ENCODE results near the gene MTHFSD.

Gene MTHFSD

GRCh38 chr16:86508028-86508946, 46.7 kb downstream of the MTHFSD start:
- Mint-ChIP-seq H3K4me3 (peak overlapping the region; percentile 19), H3K4me1 (peaks cover 28% of the 10 kb centered on the region)

GRCh38 chr16:86507173-86508027, 47.6 kb downstream of the MTHFSD start:
- Mint-ChIP-seq H3K9me3 (no peaks in the 10 kb centered on the region), H3K27me3 (peaks cover 41% of the 10 kb centered on the region), H3K27ac (no peak overlapping the region), H3K4me3 (peak overlapping the region; percentile 19), H3K36me3 (no peaks in the 10 kb centered on the region), H3K4me1 (peaks cover 28% of the 10 kb centered on the region)
- ATAC-seq (ENCODE audit: low read depth) (no peak), DNase-seq (ENCODE audit: low spot score in 2 of 2) (no peak)

More at GRCh38 chr16:86508028-86508946, 46.7 kb downstream of the MTHFSD start:
- no peak for DNase-seq (ENCODE audit: low spot score in 2 of 2)
- H3K9me3 Mint-ChIP-seq: no peaks in the 10 kb centered on the region
- H3K27ac Mint-ChIP-seq: peak overlapping the region; percentile 48
- no peaks in the 10 kb centered on the region for H3K36me3 Mint-ChIP-seq
- ATAC-seq (ENCODE audit: low read depth): no peak
- peaks cover 41% of the 10 kb centered on the region for H3K27me3 Mint-ChIP-seq

- Mint-ChIP-seq H3K9me3 (no peaks in the 10 kb centered on the region), H3K27ac (peak overlapping the region; percentile 15), H3K36me3 (no peaks in the 10 kb centered on the region), H3K4me3 (no peak overlapping the region), H3K4me1 (peaks cover 25% of the 10 kb centered on the region), H3K27me3 (peaks cover 46% of the 10 kb centered on the region)
- ATAC-seq (ENCODE audit: low read depth) (no peak), DNase-seq (ENCODE audit: low spot score in 2 of 2) (no peak)
Measured at GRCh38 chr16:86505899-86506864, 48.9 kb downstream of the MTHFSD start.

- no peak for DNase-seq (ENCODE audit: low spot score in 2 of 2)
- Mint-ChIP-seq H3K27me3 (peaks cover 48% of the 10 kb centered on the region), H3K27ac (no peak overlapping the region), H3K4me1 (peaks cover 23% of the 10 kb centered on the region), H3K4me3 (no peak overlapping the region), H3K9me3 (no peaks in the 10 kb centered on the region), H3K36me3 (no peaks in the 10 kb centered on the region)
- no peak for ATAC-seq (ENCODE audit: low read depth)
Measured at GRCh38 chr16:86505185-86505898, 49.7 kb downstream of the MTHFSD start.

- ATAC-seq (ENCODE audit: low read depth) (no peak), DNase-seq (ENCODE audit: low spot score in 2 of 2) (no peak)
- Mint-ChIP-seq H3K9me3 (no peaks in the 10 kb centered on the region), H3K4me3 (no peak overlapping the region), H3K27ac (no peak overlapping the region), H3K4me1 (peaks cover 23% of the 10 kb centered on the region), H3K27me3 (peaks cover 50% of the 10 kb centered on the region), H3K36me3 (no peaks in the 10 kb centered on the region)
Measured at GRCh38 chr16:86504315-86505184, 50.5 kb downstream of the MTHFSD start.

GRCh38 chr16:86503830-86504229, 51.2 kb downstream of the MTHFSD start:
- ATAC-seq (ENCODE audit: low read depth) (no peak), DNase-seq (ENCODE audit: low spot score in 2 of 2) (no peak)
- peaks cover 21% of the 10 kb centered on the region for H3K4me1 Mint-ChIP-seq
- H3K27me3 Mint-ChIP-seq: peaks cover 49% of the 10 kb centered on the region
- H3K4me3 Mint-ChIP-seq: no peak overlapping the region
- no peak overlapping the region for H3K27ac Mint-ChIP-seq
- no peaks in the 10 kb centered on the region for H3K36me3 Mint-ChIP-seq
- no peaks in the 10 kb centered on the region for H3K9me3 Mint-ChIP-seq

- ATAC-seq (ENCODE audit: low read depth) (no peak), DNase-seq (ENCODE audit: low spot score in 2 of 2) (no peak)
- peaks cover 21% of the 10 kb centered on the region for H3K4me1 Mint-ChIP-seq
- H3K4me3 Mint-ChIP-seq: no peak overlapping the region
- no peaks in the 10 kb centered on the region for H3K9me3 Mint-ChIP-seq
- H3K27me3 Mint-ChIP-seq: peaks cover 50% of the 10 kb centered on the region
- no peak overlapping the region for H3K27ac Mint-ChIP-seq
- H3K36me3 Mint-ChIP-seq: no peaks in the 10 kb centered on the region
Measured at GRCh38 chr16:86502856-86503748, 51.9 kb downstream of the MTHFSD start.

GRCh38 chr16:86501989-86502855, 52.8 kb downstream of the MTHFSD start:
- ATAC-seq (ENCODE audit: low read depth) (no peak), DNase-seq (ENCODE audit: low spot score in 2 of 2) (no peak)
- Mint-ChIP-seq H3K4me3 (no peak overlapping the region), H3K27me3 (peaks cover 44% of the 10 kb centered on the region), H3K4me1 (peaks cover 15% of the 10 kb centered on the region), H3K36me3 (no peaks in the 10 kb centered on the region), H3K9me3 (no peaks in the 10 kb centered on the region), H3K27ac (no peak overlapping the region)

- H3K27me3 Mint-ChIP-seq: peaks cover 34% of the 10 kb centered on the region
- no peaks in the 10 kb centered on the region for H3K36me3 Mint-ChIP-seq
- H3K9me3 Mint-ChIP-seq: no peaks in the 10 kb centered on the region
- H3K4me3 Mint-ChIP-seq: no peak overlapping the region
- peaks cover 8% of the 10 kb centered on the region for H3K4me1 Mint-ChIP-seq
- no peak overlapping the region for H3K27ac Mint-ChIP-seq
- DNase-seq (ENCODE audit: low spot score in 2 of 2) (no peak), ATAC-seq (ENCODE audit: low read depth) (no peak)
Measured at GRCh38 chr16:86500708-86501510, 54.1 kb downstream of the MTHFSD start.

- no peak for ATAC-seq (ENCODE audit: low read depth)
- H3K4me3 Mint-ChIP-seq: no peak overlapping the region
Measured at GRCh38 chr16:86499889-86500707, 54.9 kb downstream of the MTHFSD start.

More at GRCh38 chr16:86499889-86500707, 54.9 kb downstream of the MTHFSD start:
- no peak overlapping the region for H3K27ac Mint-ChIP-seq
- no peak for DNase-seq (ENCODE audit: low spot score in 2 of 2)
- no peaks in the 10 kb centered on the region for H3K36me3 Mint-ChIP-seq
- no peaks in the 10 kb centered on the region for H3K9me3 Mint-ChIP-seq
- H3K4me1 Mint-ChIP-seq: peaks cover 5% of the 10 kb centered on the region
- peaks cover 38% of the 10 kb centered on the region for H3K27me3 Mint-ChIP-seq

All from memory B cell (primary cell).